K562 (cell line): Measurements from ENCODE around the gene OR2V2. TPM values are rescaled to one million over a fixed set of nuclear protein-coding genes. Genes with fewer than 3 reads are reported as not detected.

Experiments
- BMI1 ChIP-seq: fragments of 150-350 bp; IDR thresholded peaks from 2 replicates; pipeline ENCODE4 v1.6.1; 2014; ENCODE audit warnings: low read length
- HIVEP1 ChIP-seq: fragments of 250-450 bp; sonication (Bioruptor Pico); IDR thresholded peaks from 2 replicates; pipeline ENCODE4 v1.4.0; 2020; ENCODE audit warnings: mild to moderate bottlenecking
- MED1 ChIP-seq: sonication (generic); formaldehyde crosslinking; IDR thresholded peaks from 2 replicates; pipeline ENCODE4 v1.8.1; 2023; ENCODE audit warnings: missing genetic modification reagents, borderline replicate concordance
- NCOA6 ChIP-seq: fragments of 450-650 bp; IDR thresholded peaks from 2 replicates; pipeline ENCODE4 v1.6.1; 2017; ENCODE audit warnings: mild to moderate bottlenecking
- PML ChIP-seq: IDR thresholded peaks from 2 replicates; pipeline ENCODE4 v1.6.1; 2012; ENCODE audit warnings: low read length, inconsistent platforms
- RBM14 ChIP-seq: fragments of 200-400 bp; formaldehyde crosslinking; IDR thresholded peaks from 2 replicates; pipeline ENCODE4 v1.6.1; 2018; ENCODE audit warnings: low read depth, mild to moderate bottlenecking, low read length, moderate library complexity, borderline replicate concordance; ENCODE audit not compliant: insufficient read depth
- SAP30 ChIP-seq: fragments of 200-600 bp; sonication (generic); IDR thresholded peaks from 2 replicates; pipeline ENCODE4 v1.6.1; 2012; ENCODE audit warnings: borderline replicate concordance, low read depth, mild to moderate bottlenecking, moderate library complexity, low read length, control low read depth, inconsistent platforms; ENCODE audit not compliant: insufficient read depth, poor library complexity, severe bottlenecking
- U2AF2 ChIP-seq: fragments of 200-400 bp; formaldehyde crosslinking; optimal IDR thresholded peaks from 2 replicates; pipeline ENCODE3; 2017; ENCODE audit warnings: low read depth, mild to moderate bottlenecking, low read length
- polyA plus RNA-seq, 8 experiments: library from polyadenylated mRNA; depleted of rRNA in 4 of 8; stranded (reverse) in 5 of 8; unstranded in 3 of 8; fragments of >200 nt; fragmentation: Nextera tagmentation in 2 of 8; fragmentation: Illumina TruSeq in 1 of 8; extraction: Ambion mirVana in 2 of 8; extraction: Trizol in 1 of 8; gene quantifications; 2 replicates each; pipeline versions ENCODE4 v1.2.1 to v1.2.3, GENCODE V29; 2011 to 2014; ENCODE audit warnings: inconsistent platforms in 1 of 8, missing spikeins in 1 of 8
- total RNA-seq, 7 experiments: library from RNA; depleted of rRNA in 6 of 7; stranded (reverse); fragments of >200 nt in 6 of 7; fragmentation: Illumina TruSeq in 2 of 7; extraction: Trizol in 2 of 7; gene quantifications; 2 replicates each; pipeline versions ENCODE4 v1.2.1 to v1.2.3, GENCODE V29; 2011 to 2021; ENCODE audit warnings: low replicate concordance in 1 of 7
- TF ChIP-seq, protein P1 (sequence below), 2 experiments: fragments of 450-650 bp; IDR thresholded peaks; 2 replicates each; pipeline ENCODE4 v1.6.1; 2016; ENCODE audit warnings: mild to moderate bottlenecking in 2 of 2, borderline replicate concordance in 1 of 2, low read depth in 1 of 2, moderate library complexity in 1 of 2
- TF ChIP-seq, protein P2 (sequence below): IDR thresholded peaks from 3 replicates; pipeline ENCODE4 v1.6.1; 2011; ENCODE audit warnings: borderline replicate concordance, mild to moderate bottlenecking, moderate library complexity; ENCODE audit not compliant: insufficient read length; ENCODE audit errors: extremely low read depth
- TF ChIP-seq, protein P3 (sequence below): fragments of 250-450 bp; sonication (Bioruptor Pico); IDR thresholded peaks from 2 replicates; pipeline ENCODE4 v1.4.0; 2020; ENCODE audit warnings: mild to moderate bottlenecking, moderate library complexity

OR2V2 gene
- total and polyA plus RNA-seq, 9 of the 15 experiments (the other 6 are each of a cell fraction or from before 2014, with no cell fraction given): 0.01 TPM; not detected in 8

DNA sequence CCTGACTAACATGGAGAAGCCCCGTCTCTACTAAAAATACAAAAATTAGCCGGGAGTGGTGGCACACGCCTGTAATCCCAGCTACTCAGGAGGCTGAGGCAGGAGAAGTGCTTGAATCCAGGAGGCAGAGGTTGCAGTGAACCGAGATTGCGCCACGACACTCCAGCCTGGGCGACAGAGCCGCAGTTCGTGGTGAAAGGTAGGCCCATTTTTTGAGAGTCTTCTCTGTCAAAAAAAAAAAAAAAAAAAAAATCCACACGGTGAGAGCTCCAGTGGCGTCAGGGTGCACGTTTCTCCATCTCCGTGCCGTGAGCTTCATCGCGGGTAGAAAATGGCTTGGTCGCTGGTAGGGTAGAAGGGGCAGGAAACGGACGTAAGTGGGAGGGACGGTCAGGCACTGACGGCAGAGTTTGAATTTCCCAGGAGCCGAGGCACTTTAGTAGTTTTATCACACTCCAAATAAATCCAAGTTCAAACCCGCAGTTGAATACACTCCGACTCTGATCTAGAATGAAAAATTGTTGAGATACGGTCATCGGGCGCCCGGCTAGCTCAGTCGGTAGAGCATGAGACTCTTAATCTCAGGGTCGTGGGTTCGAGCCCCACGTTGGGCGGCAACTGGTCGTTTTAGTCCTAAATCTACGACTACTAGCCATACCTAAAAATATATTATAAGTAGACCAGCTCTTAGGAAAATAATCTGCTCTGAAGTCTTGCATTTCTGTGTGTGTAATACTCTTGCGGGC, 60.0 kb downstream of the OR2V2 start (continued):
- TF ChIP-seq, protein P1, sequence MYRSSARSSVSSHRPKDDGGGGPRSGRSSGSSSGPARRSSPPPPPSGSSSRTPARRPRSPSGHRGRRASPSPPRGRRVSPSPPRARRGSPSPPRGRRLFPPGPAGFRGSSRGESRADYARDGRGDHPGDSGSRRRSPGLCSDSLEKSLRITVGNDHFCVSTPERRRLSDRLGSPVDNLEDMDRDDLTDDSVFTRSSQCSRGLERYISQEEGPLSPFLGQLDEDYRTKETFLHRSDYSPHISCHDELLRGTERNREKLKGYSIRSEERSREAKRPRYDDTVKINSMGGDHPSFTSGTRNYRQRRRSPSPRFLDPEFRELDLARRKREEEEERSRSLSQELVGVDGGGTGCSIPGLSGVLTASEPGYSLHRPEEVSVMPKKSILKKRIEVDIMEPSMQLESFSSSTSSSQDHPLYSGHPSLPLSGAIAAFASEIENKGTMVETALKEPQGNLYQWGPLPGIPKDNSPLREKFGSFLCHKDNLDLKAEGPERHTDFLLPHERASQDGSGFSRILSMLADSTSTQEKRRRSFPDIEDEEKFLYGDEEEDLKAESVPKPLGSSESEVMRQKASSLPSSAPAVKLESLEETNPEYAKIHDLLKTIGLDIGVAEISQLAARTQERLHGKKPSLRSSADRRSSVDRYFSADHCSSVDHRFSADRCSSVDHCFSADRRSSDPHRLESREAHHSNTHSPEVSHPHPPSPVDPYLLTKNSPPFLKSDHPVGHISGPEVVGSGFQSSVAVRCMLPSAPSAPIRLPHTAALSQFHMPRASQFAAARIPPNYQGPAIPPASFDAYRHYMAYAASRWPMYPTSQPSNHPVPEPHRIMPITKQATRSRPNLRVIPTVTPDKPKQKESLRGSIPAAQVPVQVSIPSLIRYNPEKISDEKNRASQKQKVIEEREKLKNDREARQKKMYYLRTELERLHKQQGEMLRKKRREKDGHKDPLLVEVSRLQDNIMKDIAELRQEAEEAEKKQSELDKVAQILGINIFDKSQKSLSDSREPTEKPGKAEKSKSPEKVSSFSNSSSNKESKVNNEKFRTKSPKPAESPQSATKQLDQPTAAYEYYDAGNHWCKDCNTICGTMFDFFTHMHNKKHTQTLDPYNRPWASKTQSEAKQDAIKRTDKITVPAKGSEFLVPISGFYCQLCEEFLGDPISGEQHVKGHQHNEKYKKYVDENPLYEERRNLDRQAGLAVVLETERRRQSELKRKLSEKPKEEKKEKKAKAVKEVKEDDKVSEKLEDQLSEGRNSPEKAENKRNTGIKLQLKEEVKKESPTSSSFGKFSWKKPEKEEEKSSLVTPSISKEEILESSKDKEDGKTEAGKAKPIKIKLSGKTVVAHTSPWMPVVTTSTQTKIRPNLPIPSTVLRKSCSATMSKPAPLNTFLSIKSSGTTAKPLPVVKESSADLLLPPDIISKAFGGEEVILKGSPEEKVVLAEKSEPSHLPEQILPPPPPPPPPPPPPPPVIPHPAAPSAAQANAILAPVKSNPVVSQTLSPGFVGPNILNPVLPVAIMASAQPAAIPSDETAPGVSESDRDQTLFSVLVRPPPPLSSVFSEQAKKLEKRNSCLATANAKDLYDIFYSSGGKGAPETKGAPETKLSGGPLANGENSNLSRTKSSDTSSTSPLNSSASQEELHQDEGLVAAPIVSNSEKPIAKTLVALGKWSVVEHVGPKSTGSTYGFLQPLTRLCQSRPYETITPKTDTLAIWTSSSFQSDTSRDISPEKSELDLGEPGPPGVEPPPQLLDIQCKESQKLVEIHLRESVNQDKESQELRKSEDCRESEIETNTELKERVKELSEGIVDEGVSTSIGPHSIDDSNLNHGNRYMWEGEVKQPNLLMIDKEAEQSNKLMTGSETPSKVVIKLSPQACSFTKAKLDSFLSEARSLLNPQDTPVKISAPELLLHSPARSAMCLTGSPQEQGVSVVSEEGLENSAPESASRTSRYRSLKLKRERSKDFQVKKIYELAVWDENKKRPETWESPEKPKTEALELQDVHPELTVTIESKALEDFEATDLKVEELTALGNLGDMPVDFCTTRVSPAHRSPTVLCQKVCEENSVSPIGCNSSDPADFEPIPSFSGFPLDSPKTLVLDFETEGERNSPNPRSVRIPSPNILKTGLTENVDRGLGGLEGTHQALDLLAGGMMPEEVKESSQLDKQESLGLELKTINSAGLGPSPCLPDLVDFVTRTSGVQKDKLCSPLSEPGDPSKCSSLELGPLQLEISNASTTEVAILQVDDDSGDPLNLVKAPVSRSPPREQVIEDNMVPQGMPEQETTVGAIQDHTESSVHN (IDR thresholded peaks at IDR 0.05; ENCODE audit: borderline replicate concordance in 1 of 2, low read depth in 1 of 2): no peak
- no peak for TF ChIP-seq HIVEP1
- TF ChIP-seq, protein P2, sequence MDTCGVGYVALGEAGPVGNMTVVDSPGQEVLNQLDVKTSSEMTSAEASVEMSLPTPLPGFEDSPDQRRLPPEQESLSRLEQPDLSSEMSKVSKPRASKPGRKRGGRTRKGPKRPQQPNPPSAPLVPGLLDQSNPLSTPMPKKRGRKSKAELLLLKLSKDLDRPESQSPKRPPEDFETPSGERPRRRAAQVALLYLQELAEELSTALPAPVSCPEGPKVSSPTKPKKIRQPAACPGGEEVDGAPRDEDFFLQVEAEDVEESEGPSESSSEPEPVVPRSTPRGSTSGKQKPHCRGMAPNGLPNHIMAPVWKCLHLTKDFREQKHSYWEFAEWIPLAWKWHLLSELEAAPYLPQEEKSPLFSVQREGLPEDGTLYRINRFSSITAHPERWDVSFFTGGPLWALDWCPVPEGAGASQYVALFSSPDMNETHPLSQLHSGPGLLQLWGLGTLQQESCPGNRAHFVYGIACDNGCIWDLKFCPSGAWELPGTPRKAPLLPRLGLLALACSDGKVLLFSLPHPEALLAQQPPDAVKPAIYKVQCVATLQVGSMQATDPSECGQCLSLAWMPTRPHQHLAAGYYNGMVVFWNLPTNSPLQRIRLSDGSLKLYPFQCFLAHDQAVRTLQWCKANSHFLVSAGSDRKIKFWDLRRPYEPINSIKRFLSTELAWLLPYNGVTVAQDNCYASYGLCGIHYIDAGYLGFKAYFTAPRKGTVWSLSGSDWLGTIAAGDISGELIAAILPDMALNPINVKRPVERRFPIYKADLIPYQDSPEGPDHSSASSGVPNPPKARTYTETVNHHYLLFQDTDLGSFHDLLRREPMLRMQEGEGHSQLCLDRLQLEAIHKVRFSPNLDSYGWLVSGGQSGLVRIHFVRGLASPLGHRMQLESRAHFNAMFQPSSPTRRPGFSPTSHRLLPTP: peak; percentile 93
- TF ChIP-seq NCOA6: no peak; the same call in 1 of the 2 replicates
- TF ChIP-seq U2AF2: no peak
- no peak for TF ChIP-seq MED1 (CRISPR knock-in tag)
- peak; percentile 24; the same call in 1 of the 2 replicates for TF ChIP-seq PML
- TF ChIP-seq BMI1: no peak
- no peak for TF ChIP-seq RBM14
- peak; percentile 55 for TF ChIP-seq SAP30
- TF ChIP-seq, protein P3, sequence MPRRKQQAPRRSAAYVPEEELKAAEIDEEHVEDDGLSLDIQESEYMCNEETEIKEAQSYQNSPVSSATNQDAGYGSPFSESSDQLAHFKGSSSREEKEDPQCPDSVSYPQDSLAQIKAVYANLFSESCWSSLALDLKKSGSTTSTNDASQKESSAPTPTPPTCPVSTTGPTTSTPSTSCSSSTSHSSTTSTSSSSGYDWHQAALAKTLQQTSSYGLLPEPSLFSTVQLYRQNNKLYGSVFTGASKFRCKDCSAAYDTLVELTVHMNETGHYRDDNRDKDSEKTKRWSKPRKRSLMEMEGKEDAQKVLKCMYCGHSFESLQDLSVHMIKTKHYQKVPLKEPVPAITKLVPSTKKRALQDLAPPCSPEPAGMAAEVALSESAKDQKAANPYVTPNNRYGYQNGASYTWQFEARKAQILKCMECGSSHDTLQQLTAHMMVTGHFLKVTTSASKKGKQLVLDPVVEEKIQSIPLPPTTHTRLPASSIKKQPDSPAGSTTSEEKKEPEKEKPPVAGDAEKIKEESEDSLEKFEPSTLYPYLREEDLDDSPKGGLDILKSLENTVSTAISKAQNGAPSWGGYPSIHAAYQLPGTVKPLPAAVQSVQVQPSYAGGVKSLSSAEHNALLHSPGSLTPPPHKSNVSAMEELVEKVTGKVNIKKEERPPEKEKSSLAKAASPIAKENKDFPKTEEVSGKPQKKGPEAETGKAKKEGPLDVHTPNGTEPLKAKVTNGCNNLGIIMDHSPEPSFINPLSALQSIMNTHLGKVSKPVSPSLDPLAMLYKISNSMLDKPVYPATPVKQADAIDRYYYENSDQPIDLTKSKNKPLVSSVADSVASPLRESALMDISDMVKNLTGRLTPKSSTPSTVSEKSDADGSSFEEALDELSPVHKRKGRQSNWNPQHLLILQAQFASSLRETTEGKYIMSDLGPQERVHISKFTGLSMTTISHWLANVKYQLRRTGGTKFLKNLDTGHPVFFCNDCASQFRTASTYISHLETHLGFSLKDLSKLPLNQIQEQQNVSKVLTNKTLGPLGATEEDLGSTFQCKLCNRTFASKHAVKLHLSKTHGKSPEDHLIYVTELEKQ (CRISPR knock-in tag): no peak
